SU-DHL-6 (cell line): ENCODE results near the gene FOXP3.

Experiments used
- H2AFZ ChIP-seq: fragments of 200-600 bp; sonication (generic); 2 replicates; pipeline ENCODE4 v1.6.1; 2014; ENCODE audit warnings: low read depth, mild to moderate bottlenecking, moderate library complexity, mixed read lengths, antibody characterized with exemption, low read length; ENCODE audit not compliant: severe bottlenecking
- H3F3A ChIP-seq: fragments of 200-600 bp; shearing (Covaris generic); 2 replicates; pipeline ENCODE4 v1.6.0; 2016; ENCODE audit warnings: antibody characterized with exemption, mild to moderate bottlenecking; ENCODE audit not compliant: insufficient read depth
- H3K27ac ChIP-seq: fragments of 200-600 bp; sonication (generic); 2 replicates; pipeline ENCODE4 v1.5.1; 2016; ENCODE audit warnings: low read depth, mild to moderate bottlenecking, low read length, moderate library complexity, mixed read lengths
- H3K27me3 ChIP-seq: fragments of 200-600 bp; sonication (generic), shearing (Covaris generic); 2 replicates; pipeline ENCODE4 v1.6.0; 2014; ENCODE audit warnings: mild to moderate bottlenecking, low read length
- H3K36me3 ChIP-seq: fragments of 200-600 bp; sonication (generic); 2 replicates; pipeline ENCODE4 v1.6.1; 2014; ENCODE audit warnings: mild to moderate bottlenecking, low read length, mixed read lengths
- H3K4me2 ChIP-seq: fragments of 300-600, 200-600 bp; shearing (Covaris generic), sonication (generic); 2 replicates; pipeline ENCODE4 v1.6.0; 2014; ENCODE audit warnings: low read length, low read depth, mild to moderate bottlenecking; ENCODE audit not compliant: poor library complexity, severe bottlenecking
- H3K4me3 ChIP-seq: fragments of 200-600 bp; sonication (generic); 2 replicates; pipeline ENCODE4 v1.5.1; 2014; ENCODE audit warnings: antibody characterized with exemption, low read length, mild to moderate bottlenecking, mixed read lengths; ENCODE audit not compliant: insufficient read depth, poor library complexity, severe bottlenecking
- H3K79me2 ChIP-seq: fragments of 200-600 bp; sonication (generic); 2 replicates; pipeline ENCODE4 v1.6.1; 2014; ENCODE audit warnings: mild to moderate bottlenecking, low read length, moderate library complexity; ENCODE audit not compliant: insufficient read depth
- H3K9ac ChIP-seq: fragments of 200-600 bp; sonication (generic); 2 replicates; pipeline ENCODE4 v1.7.0; 2014; ENCODE audit warnings: mild to moderate bottlenecking, low read length
- H3K9me2 ChIP-seq: fragments of 200-600 bp; sonication (generic); replicated peaks from 2 replicates; pipeline ENCODE4 v1.6.1; 2014; ENCODE audit warnings: low read length; ENCODE audit not compliant: insufficient read depth
- H3K9me3 ChIP-seq: fragments of 200-600 bp; sonication (generic); 2 replicates; pipeline ENCODE4 v1.6.1; 2014; ENCODE audit warnings: low read length, mixed read lengths; ENCODE audit not compliant: insufficient read depth
- H4K20me1 ChIP-seq: fragments of 200-600 bp; sonication (generic); 2 replicates; pipeline ENCODE4 v1.6.1; 2014; ENCODE audit warnings: low read depth, mild to moderate bottlenecking, antibody characterized with exemption, low read length, moderate library complexity, mixed read lengths
- EZH2phosphoT487 ChIP-seq: fragments of 200-600 bp; sonication (generic), shearing (Covaris generic); conservative IDR thresholded peaks from 2 replicates; pipeline ENCODE4 v1.6.1; 2018; ENCODE audit warnings: mild to moderate bottlenecking, antibody characterized with exemption, low read length, moderate library complexity, mixed read lengths
- TF ChIP-seq, protein P1 (sequence below): fragments of 200-600 bp; sonication (generic); IDR thresholded peaks from one replicate; pipeline ENCODE4 v1.5.1; 2017; ENCODE audit warnings: antibody characterized with exemption, mild to moderate bottlenecking, low read length, moderate library complexity; ENCODE audit not compliant: insufficient read depth, poor library complexity, severe bottlenecking

The FOXP3 gene

DNA sequence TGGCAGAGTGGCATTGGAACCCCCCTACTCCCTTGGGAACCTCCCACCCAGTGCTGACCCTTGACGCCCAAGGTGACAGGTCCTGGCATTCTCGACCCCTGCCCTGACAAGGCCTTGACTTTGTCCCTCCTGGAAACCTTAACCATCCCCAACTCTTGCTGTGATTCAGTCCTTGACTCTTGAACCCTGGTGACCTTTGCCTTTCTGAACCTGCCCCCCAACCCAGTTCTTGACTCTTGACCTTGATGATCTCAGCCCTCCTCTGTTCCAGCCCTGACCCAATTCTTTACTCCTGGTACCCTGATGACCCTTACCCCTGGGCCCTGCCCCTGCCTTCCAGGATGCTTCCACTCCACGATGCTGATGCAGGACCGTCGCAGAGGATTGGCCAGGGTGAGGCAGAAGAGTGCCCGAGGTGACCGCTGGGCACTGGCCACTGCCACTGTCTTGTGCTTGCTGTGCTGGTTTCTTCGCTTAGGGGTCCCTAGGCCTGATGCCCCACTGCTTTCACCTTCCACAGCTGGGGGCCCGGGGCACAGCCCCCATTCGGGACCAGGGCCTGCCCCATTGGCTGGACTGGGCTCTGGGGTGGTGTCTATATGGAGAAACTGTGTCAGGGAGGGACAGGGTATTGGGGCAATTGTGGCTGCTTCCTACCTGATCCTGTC, 33.0 kb downstream of the FOXP3 start:
- no peak overlapping the region for H3K4me3 ChIP-seq
- no peaks in the 10 kb centered on the region for H3K79me2 ChIP-seq
- no peak overlapping the region for H3K4me2 ChIP-seq
- H3K9ac ChIP-seq, result no peak overlapping the region
- no peaks in the 10 kb centered on the region for H3K27me3 ChIP-seq
- no peaks in the 10 kb centered on the region for H3K9me2 ChIP-seq
- H2AFZ ChIP-seq, result no peak overlapping the region
- no peaks in the 10 kb centered on the region for H3K9me3 ChIP-seq
- no peak overlapping the region for H3K27ac ChIP-seq
- H3F3A ChIP-seq, result no peaks in the 10 kb centered on the region
- H3K36me3 ChIP-seq, result no peaks in the 10 kb centered on the region
- TF ChIP-seq, protein P1, sequence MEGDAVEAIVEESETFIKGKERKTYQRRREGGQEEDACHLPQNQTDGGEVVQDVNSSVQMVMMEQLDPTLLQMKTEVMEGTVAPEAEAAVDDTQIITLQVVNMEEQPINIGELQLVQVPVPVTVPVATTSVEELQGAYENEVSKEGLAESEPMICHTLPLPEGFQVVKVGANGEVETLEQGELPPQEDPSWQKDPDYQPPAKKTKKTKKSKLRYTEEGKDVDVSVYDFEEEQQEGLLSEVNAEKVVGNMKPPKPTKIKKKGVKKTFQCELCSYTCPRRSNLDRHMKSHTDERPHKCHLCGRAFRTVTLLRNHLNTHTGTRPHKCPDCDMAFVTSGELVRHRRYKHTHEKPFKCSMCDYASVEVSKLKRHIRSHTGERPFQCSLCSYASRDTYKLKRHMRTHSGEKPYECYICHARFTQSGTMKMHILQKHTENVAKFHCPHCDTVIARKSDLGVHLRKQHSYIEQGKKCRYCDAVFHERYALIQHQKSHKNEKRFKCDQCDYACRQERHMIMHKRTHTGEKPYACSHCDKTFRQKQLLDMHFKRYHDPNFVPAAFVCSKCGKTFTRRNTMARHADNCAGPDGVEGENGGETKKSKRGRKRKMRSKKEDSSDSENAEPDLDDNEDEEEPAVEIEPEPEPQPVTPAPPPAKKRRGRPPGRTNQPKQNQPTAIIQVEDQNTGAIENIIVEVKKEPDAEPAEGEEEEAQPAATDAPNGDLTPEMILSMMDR, result no peak
- no peak for TF ChIP-seq EZH2phosphoT487
- H4K20me1 ChIP-seq, result no peaks in the 10 kb centered on the region

DNA sequence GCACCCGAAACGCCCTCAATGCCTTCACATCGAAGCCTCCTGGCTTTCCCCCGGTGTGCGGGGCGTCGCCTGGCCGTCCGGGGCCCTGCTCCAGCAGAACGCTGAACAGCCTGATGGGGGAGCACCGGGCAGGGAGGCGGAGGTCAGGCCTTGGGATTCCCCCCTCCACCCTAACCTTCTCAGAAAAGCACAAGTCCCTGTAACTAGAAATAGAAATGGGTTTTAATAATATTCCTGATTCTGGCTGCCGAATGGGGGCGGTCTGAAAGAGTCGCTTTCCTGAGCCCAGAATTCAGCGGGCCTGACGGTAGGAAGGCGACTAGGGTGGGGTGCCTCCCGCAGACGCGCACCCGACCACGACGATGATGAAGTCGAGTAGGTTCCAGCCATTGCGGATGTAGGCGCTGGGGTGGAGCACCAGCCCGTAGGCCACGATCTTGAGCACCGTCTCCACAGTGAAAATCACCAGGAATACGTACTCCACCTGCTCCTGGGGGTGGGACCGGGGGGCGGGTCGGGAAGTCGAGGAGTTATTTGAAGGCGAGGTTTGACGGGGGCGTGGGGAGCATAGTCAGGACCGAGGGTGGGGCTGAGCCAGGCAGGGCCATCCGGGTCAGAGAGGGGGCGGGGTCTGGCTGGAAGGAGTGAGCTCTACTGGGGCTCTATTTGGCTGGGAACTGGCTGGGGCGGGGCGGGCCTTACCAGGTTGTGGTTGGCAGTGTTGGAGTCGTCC, 33.8 kb downstream of the FOXP3 start:
- Histone ChIP-seq H3K79me2 (no peaks in the 10 kb centered on the region), H3K36me3 (no peaks in the 10 kb centered on the region), H3K9ac (no peak overlapping the region), H3K27ac (no peak overlapping the region), H3K4me2 (peak overlapping the region; percentile 31), H3K27me3 (no peaks in the 10 kb centered on the region), H3K4me3 (no peak overlapping the region), H3K9me3 (no peaks in the 10 kb centered on the region), H3K9me2 (no peaks in the 10 kb centered on the region), H3F3A (no peaks in the 10 kb centered on the region), H2AFZ (peak overlapping the region; percentile 26), H4K20me1 (no peaks in the 10 kb centered on the region)
- TF ChIP-seq, protein P1, result no peak
- no peak for TF ChIP-seq EZH2phosphoT487

DNA sequence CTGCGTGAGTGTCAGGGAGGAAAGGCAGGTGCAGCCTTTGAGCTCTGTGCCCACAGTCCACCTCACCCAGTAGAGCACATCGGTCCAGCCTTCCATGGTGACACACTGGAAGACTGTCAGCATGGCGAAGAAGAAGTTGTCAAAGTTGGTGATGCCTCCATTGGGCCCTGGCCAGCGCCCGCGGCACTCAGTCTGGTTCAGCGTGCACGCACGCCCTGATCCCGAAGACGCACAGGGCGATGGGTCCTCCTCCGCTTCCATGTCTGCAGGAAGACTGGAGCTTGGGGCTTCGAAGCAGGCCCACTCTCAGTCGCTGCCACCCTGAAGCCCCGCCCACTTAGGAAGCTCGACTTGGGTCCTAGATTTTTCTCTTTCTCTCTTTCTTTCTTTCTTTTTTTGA, 36.3 kb downstream of the FOXP3 start:
- Histone ChIP-seq H3K4me3 (no peak overlapping the region), H3K27me3 (no peaks in the 10 kb centered on the region), H3K9me2 (no peaks in the 10 kb centered on the region), H3K79me2 (no peaks in the 10 kb centered on the region), H3K36me3 (no peaks in the 10 kb centered on the region), H4K20me1 (no peaks in the 10 kb centered on the region), H3K27ac (no peak overlapping the region), H3F3A (no peaks in the 10 kb centered on the region), H3K9ac (no peak overlapping the region), H3K9me3 (no peaks in the 10 kb centered on the region), H3K4me2 (no peak overlapping the region), H2AFZ (no peak overlapping the region)
- TF ChIP-seq, protein P1, result no peak
- no peak for TF ChIP-seq EZH2phosphoT487
